ENCODE data around the gene IGF2.
A peak's percentile ranks its signal among the peaks of the same experiment; 100 is the strongest.

The IGF2 gene

DNA sequence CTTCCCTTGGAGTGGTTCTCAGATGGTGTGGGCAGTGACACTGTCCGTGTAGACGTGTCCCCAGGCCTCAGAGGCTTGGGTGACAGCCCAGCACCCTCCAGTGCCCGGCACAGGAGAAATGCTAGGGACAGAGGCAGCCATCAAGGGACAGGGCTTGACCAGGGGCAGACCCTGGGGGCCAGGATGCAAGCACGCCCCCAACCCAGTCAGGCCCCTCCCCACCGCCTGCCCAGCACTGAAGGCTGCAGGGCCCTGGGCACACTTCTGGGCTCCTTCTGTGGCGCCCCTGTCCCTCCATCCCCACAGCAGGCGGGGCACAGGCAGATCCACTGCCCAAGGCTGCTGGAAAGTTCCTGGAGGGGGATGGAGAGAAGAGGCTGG is 11.1 kb downstream of the IGF2 start:
- TF ChIP-seq REST (IDR thresholded peaks at IDR 0.05; ENCODE audit: insufficient read depth in 1 of 2, low read depth in 2 of 2, low read length in 2 of 2) (no peak), POLR2AphosphoS5 (IDR thresholded peaks at IDR 0.05; ENCODE audit: low read depth, low read length) (0 out of 2 replicates have a peak, but pooled peaks have one; percentile 9)

DNA sequence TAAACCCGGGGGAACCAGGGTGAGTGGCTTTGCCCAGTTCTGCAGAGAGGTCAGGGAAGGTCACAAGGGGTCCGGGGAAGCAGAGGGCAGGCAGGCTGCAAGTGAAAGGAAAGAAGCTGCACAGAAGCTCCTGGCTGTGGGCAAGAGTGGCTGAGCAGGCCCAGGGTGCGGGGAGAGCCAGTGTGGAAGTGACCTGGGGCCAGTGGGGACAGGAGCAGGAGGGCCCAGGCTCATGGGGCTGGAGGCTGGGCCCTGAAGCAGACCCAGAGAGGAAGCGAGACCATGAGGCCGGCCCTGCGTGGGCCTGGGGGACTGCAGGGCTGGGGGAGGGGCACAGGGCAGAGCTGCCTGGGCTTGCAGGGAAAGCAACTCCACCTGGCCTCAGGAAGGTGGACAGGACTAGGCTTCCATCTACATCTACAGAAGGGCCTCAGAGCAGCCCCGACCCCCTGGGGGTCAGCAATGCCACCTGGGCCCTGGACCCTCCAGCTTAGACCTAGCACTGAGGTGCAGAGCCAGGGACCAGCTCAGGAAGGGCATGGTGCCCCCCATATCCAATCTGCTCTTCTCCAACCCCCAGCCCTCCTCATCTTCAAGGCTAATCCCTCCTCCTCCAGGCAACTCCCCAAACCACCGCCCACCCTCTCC is 11.6 kb downstream of the IGF2 start:
- no peak for TF ChIP-seq REST (IDR thresholded peaks at IDR 0.05; ENCODE audit: insufficient read depth in 1 of 2, low read depth in 2 of 2, low read length in 2 of 2)
- no peak for TF ChIP-seq SIN3A (IDR thresholded peaks at IDR 0.05; ENCODE audit: borderline replicate concordance, insufficient read depth, low read length)
- no peak for TF ChIP-seq TAF1 (IDR thresholded peaks at IDR 0.05; ENCODE audit: borderline replicate concordance, insufficient read depth, low read length)
- no peak for TF ChIP-seq FOXP2 (optimal IDR thresholded peaks at IDR 0.05; ENCODE audit: borderline replicate concordance, extremely low read depth, extremely low read length, insufficient read depth)
- TF ChIP-seq POLR2AphosphoS5 (IDR thresholded peaks at IDR 0.05; ENCODE audit: low read depth, low read length): no peak

DNA sequence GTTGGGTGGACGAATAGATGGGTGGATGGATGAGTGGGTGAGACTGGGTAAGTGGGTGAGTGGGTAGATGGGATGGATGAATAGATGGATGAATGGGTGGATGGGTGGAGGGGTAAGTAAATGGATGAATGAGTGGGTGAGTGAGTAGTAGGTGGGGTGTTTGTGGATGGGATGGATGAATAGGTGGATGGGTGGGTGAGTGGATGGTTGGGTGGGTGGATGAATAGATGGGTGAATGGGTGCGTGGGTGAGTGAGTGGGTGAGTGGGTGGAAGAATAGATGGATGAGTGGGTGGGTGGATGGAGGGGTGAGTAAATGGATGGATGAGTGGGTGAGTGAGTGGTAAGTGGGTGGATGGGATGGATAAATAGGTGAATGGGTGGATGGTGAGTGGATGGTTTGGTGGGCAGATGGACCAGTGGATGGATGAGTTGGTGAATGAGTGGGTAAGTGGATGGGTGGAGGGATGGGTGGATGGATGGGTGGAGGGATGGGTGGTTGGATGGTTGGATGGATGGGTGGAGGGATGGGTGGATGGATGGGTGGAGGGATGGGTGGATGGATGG is 12.6 kb downstream of the IGF2 start:
- no peak for TF ChIP-seq FOXP2 (optimal IDR thresholded peaks at IDR 0.05; ENCODE audit: borderline replicate concordance, extremely low read depth, extremely low read length, insufficient read depth)
- no peak for TF ChIP-seq TAF1 (IDR thresholded peaks at IDR 0.05; ENCODE audit: borderline replicate concordance, insufficient read depth, low read length)
- no peak for TF ChIP-seq SIN3A (IDR thresholded peaks at IDR 0.05; ENCODE audit: borderline replicate concordance, insufficient read depth, low read length)
- no peak for TF ChIP-seq POLR2AphosphoS5 (IDR thresholded peaks at IDR 0.05; ENCODE audit: low read depth, low read length)
- no peak for TF ChIP-seq REST (IDR thresholded peaks at IDR 0.05; ENCODE audit: insufficient read depth in 1 of 2, low read depth in 2 of 2, low read length in 2 of 2)

GRCh38 chr11:2123628-2123960 is 15.6 kb downstream of the IGF2 start:
- TF ChIP-seq SIN3A (IDR thresholded peaks at IDR 0.05; ENCODE audit: borderline replicate concordance, insufficient read depth, low read length) (no peak), TAF1 (IDR thresholded peaks at IDR 0.05; ENCODE audit: borderline replicate concordance, insufficient read depth, low read length) (no peak), FOXP2 (optimal IDR thresholded peaks at IDR 0.05; ENCODE audit: borderline replicate concordance, extremely low read depth, extremely low read length, insufficient read depth) (no peak), REST (IDR thresholded peaks at IDR 0.05; ENCODE audit: insufficient read depth in 1 of 2, low read depth in 2 of 2, low read length in 2 of 2) (no peak), POLR2AphosphoS5 (IDR thresholded peaks at IDR 0.05; ENCODE audit: low read depth, low read length) (no peak)
